ENCODE data around the gene ZDHHC12. TPM values are rescaled to one million over a fixed set of nuclear protein-coding genes. Genes with fewer than 3 reads are reported as not detected.

The ZDHHC12 gene
- total RNA-seq, 1 experiment from 2014 or later, result 57.6 TPM

GRCh38 chr9:128712451-128713410 is 11.2 kb downstream of the ZDHHC12 start:
- H3K27me3 ChIP-seq (ENCODE audit: insufficient read depth, low read length), result no peaks in the 10 kb centered on the region
- no peak for ATAC-seq
- H3K4me3 ChIP-seq (replicated peaks in 1 of 2; ENCODE audit: low read depth in 1 of 2, low read length in 2 of 2), result no peak overlapping the region
- no TSS peak for BruUV-seq (replicated peaks)
- ChIA-PET CTCF (no interaction called here), POLR2A (no interaction called here), RAD21 (ENCODE audit: low non-redundant PET in 1 of 2, low total read pairs in 2 of 2, uncharacterized antibody in 2 of 2, unreplicated experiment in 2 of 2) (no interaction called here)
- no peak for DNase-seq (ENCODE audit: low read depth, low spot score)
- no peaks in the 10 kb centered on the region for H3K9me3 ChIP-seq (ENCODE audit: control insufficient read depth in 1 of 2, insufficient read depth in 1 of 2, low read depth in 1 of 2, low read length in 2 of 2)
- H2AFZ ChIP-seq (ENCODE audit: low read depth, low read length, poor library complexity, severe bottlenecking), result no peak overlapping the region
- H3K27ac ChIP-seq (ENCODE audit: low read depth, low read length), result no peak overlapping the region
- H3K9ac ChIP-seq (ENCODE audit: low read length), result no peak overlapping the region
- no peaks in the 10 kb centered on the region for H3K4me1 ChIP-seq (ENCODE audit: control insufficient read depth in 1 of 2, insufficient read depth in 2 of 2, low read length in 2 of 2)
- no peak overlapping the region for H3K4me2 ChIP-seq (ENCODE audit: low read length)
- H3K9me2 ChIP-seq (ENCODE audit: insufficient read depth), result no peaks in the 10 kb centered on the region
- no peaks in the 10 kb centered on the region for H3K79me2 ChIP-seq (ENCODE audit: insufficient read depth, low read length)
- peaks cover 5 to 11% of the 10 kb centered on the region in 2 experiments for H3K36me3 ChIP-seq (ENCODE audit: control insufficient read depth in 1 of 2, insufficient read depth in 2 of 2, low read length in 2 of 2)
- H4K20me1 ChIP-seq (ENCODE audit: insufficient read depth), result no peaks in the 10 kb centered on the region
- intact Hi-C loops (cut with micrococcal nuclease), result no loop called here
- TF ChIP-seq, protein P1, sequence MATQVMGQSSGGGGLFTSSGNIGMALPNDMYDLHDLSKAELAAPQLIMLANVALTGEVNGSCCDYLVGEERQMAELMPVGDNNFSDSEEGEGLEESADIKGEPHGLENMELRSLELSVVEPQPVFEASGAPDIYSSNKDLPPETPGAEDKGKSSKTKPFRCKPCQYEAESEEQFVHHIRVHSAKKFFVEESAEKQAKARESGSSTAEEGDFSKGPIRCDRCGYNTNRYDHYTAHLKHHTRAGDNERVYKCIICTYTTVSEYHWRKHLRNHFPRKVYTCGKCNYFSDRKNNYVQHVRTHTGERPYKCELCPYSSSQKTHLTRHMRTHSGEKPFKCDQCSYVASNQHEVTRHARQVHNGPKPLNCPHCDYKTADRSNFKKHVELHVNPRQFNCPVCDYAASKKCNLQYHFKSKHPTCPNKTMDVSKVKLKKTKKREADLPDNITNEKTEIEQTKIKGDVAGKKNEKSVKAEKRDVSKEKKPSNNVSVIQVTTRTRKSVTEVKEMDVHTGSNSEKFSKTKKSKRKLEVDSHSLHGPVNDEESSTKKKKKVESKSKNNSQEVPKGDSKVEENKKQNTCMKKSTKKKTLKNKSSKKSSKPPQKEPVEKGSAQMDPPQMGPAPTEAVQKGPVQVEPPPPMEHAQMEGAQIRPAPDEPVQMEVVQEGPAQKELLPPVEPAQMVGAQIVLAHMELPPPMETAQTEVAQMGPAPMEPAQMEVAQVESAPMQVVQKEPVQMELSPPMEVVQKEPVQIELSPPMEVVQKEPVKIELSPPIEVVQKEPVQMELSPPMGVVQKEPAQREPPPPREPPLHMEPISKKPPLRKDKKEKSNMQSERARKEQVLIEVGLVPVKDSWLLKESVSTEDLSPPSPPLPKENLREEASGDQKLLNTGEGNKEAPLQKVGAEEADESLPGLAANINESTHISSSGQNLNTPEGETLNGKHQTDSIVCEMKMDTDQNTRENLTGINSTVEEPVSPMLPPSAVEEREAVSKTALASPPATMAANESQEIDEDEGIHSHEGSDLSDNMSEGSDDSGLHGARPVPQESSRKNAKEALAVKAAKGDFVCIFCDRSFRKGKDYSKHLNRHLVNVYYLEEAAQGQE (IDR thresholded peaks at IDR 0.05; ENCODE audit: low read depth), result no peak
- TF ChIP-seq EZH2phosphoT487 (IDR thresholded peaks at IDR 0.05; ENCODE audit: borderline replicate concordance), result no peak
- TF ChIP-seq CTCF (IDR thresholded peaks at IDR 0.05 in 2 of 3, conservative IDR thresholded peaks at IDR 0.05 in 1 of 3; ENCODE audit: borderline replicate concordance in 1 of 3, insufficient read depth in 1 of 3, low read depth in 2 of 3, low read length in 2 of 3), result no peak
- no peak for TF ChIP-seq RAD21 (IDR thresholded peaks at IDR 0.05; ENCODE audit: low read depth)
- no peak for TF ChIP-seq TCF7L2 (IDR thresholded peaks at IDR 0.05; ENCODE audit: borderline replicate concordance, extremely low read depth, insufficient read depth, insufficient read length)
- TF ChIP-seq POLR2A (IDR thresholded peaks at IDR 0.05; ENCODE audit: borderline replicate concordance, extremely low read depth, insufficient read depth, insufficient read length), result no peak
- TF ChIP-seq EZH2 (IDR thresholded peaks at IDR 0.05), result no peak
- TF ChIP-seq ZFX (IDR thresholded peaks at IDR 0.05), result no peak
- TF ChIP-seq, protein P2, sequence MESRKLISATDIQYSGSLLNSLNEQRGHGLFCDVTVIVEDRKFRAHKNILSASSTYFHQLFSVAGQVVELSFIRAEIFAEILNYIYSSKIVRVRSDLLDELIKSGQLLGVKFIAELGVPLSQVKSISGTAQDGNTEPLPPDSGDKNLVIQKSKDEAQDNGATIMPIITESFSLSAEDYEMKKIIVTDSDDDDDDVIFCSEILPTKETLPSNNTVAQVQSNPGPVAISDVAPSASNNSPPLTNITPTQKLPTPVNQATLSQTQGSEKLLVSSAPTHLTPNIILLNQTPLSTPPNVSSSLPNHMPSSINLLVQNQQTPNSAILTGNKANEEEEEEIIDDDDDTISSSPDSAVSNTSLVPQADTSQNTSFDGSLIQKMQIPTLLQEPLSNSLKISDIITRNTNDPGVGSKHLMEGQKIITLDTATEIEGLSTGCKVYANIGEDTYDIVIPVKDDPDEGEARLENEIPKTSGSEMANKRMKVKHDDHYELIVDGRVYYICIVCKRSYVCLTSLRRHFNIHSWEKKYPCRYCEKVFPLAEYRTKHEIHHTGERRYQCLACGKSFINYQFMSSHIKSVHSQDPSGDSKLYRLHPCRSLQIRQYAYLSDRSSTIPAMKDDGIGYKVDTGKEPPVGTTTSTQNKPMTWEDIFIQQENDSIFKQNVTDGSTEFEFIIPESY (IDR thresholded peaks at IDR 0.05; ENCODE audit: extremely low read depth, insufficient replicate concordance, low read length), result no peak
- TF ChIP-seq FOSL1 (IDR thresholded peaks at IDR 0.05; ENCODE audit: low read depth), result no peak

Data from HCT116 (cell line).